Panc1 (cell line): ENCODE data around the gene CCDC116. TPM values are rescaled to one million over a fixed set of nuclear protein-coding genes. Genes with fewer than 3 reads are reported as not detected.
A peak's percentile ranks its signal among the peaks of the same experiment; 100 is the strongest.

Source experiments
- ATAC-seq: fragments of 200-7000 bp; cut with Tn5 transposase; 2 replicates; pipeline ENCODE4 v1.9.1; 2020; ENCODE audit warnings: mild to moderate bottlenecking, moderate library complexity
- BruUV-seq: library from RNA; stranded (reverse); fragments of 400-500 nt; replicated peaks from 2 replicates; lab custom pipeline; 2021; lab: Mats Ljungman, UMichigan
- CTCF ChIA-PET: fragments of 300-600 bp; sonication (Branson Sonifier 250); formaldehyde crosslinking; loops from one replicate; lab custom pipeline; 2022; ENCODE audit warnings: antibody characterized with exemption; lab: Charles Lee
- POLR2A ChIA-PET: fragments of 300-600 bp; sonication (Branson Sonifier 250); formaldehyde crosslinking; loops from one replicate; lab custom pipeline; 2022; ENCODE audit warnings: antibody characterized with exemption; lab: Charles Lee
- DNase-seq: peaks from one replicate; pipeline ENCODE4 v3.0.0-alpha.2; 2010; ENCODE audit warnings: low read depth, low spot score
- H3K27ac ChIP-seq: 2 replicates; pipeline ENCODE4 v1.5.1; 2011; ENCODE audit warnings: mild to moderate bottlenecking, low read length, inconsistent platforms
- H3K27me3 ChIP-seq: fragments of 200-500 bp; sonication (Bioruptor generic); 2 replicates; pipeline ENCODE4 v1.6.0; 2014; ENCODE audit warnings: low read length, inconsistent platforms; ENCODE audit not compliant: control insufficient read depth, insufficient read depth
- H3K36me3 ChIP-seq: fragments of 200-500 bp; sonication (Bioruptor generic); 2 replicates; pipeline ENCODE4 v1.5.1; 2014; ENCODE audit warnings: inconsistent platforms, mild to moderate bottlenecking, low read length, moderate library complexity; ENCODE audit not compliant: control insufficient read depth, insufficient read depth
- H3K4me1 ChIP-seq: 2 replicates; pipeline ENCODE4 v1.5.1; 2011; ENCODE audit warnings: inconsistent platforms, mild to moderate bottlenecking, low read length, moderate library complexity; ENCODE audit not compliant: control insufficient read depth, insufficient read depth
- H3K4me3 ChIP-seq, 2 experiments: 2 replicates each; pipeline ENCODE4 v1.5.1; 2011 to 2012; ENCODE audit warnings: low read depth in 2 of 2, low read length in 2 of 2, mild to moderate bottlenecking in 2 of 2, inconsistent platforms in 1 of 2, moderate library complexity in 1 of 2
- H3K9me3 ChIP-seq: fragments of 200-500 bp; sonication (Bioruptor generic); 2 replicates; pipeline ENCODE4 v1.5.1; 2014; ENCODE audit warnings: low read depth, mild to moderate bottlenecking, inconsistent platforms, low read length, moderate library complexity; ENCODE audit not compliant: control insufficient read depth, insufficient read depth
- POLR2AphosphoS5 ChIP-seq: IDR thresholded peaks from 2 replicates; pipeline ENCODE4 v1.6.1; 2012; ENCODE audit warnings: mild to moderate bottlenecking, low read depth, low read length, moderate library complexity
- SIN3A ChIP-seq: IDR thresholded peaks from 2 replicates; pipeline ENCODE4 v1.6.1; 2012; ENCODE audit warnings: low read depth, mild to moderate bottlenecking, low read length, moderate library complexity, borderline replicate concordance; ENCODE audit not compliant: insufficient read depth
- TCF7L2 ChIP-seq: IDR thresholded peaks from 2 replicates; pipeline ENCODE4 v1.6.1; 2011; ENCODE audit warnings: mild to moderate bottlenecking, low read depth, low read length, inconsistent platforms
- in situ Hi-C: cut with HindIII; loops from 2 replicates; pipeline ENCODE4 v1.10.0; 2016; ENCODE audit warnings: low sequenced_read_pairs, low pct_unique_long_range_greater_than_20kb
- intact Hi-C: fragments of 100-400 bp; cut with micrococcal nuclease; formaldehyde crosslinking; loops from one replicate; pipeline ENCODE4 v1.10.0; 2022; ENCODE audit not compliant: unreplicated experiment
- total RNA-seq: library from RNA; stranded (reverse); gene quantifications from one replicate; pipeline ENCODE4 v1.2.1, GENCODE V29; 2021; ENCODE audit not compliant: unreplicated experiment
- TF ChIP-seq, protein P1 (sequence below): fragments of 450-650 bp; IDR thresholded peaks from 2 replicates; pipeline ENCODE4 v1.5.1; 2017; ENCODE audit warnings: mild to moderate bottlenecking
- TF ChIP-seq, protein P2 (sequence below), 2 experiments: IDR thresholded peaks; 2 replicates each; pipeline ENCODE4 v1.6.1; 2011 to 2012; ENCODE audit warnings: low read depth in 2 of 2, control low read depth in 1 of 2, low read length in 1 of 2, mild to moderate bottlenecking in 1 of 2, moderate library complexity in 1 of 2; ENCODE audit not compliant: insufficient read depth in 1 of 2

The CCDC116 gene
- total RNA-seq, 1 experiment from 2014 or later = not detected

DNA sequence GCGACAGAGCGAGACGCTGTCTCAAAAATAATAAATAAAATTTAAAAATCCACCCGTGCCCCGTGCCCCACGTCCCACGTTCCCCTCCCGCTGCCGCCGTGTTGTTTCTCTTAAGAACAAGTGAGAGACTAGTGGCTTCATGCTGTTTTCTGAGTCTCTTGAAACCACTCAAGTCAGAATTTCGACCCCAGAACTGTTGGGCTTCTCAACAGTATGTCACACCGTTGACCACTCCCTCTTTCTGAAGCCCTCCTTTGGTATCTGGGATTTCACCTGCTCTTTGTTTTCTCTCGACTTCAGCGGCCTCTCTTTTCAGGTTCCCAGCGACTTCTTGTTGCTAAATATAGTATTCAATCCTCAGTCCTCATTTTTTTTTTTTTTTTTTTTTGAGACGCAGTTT is 34.2 kb downstream of the CCDC116 start:
- no peaks in the 10 kb centered on the region for H3K4me1 ChIP-seq
- ChIA-PET POLR2A (no interaction called here), CTCF (no interaction called here)
- no peaks in the 10 kb centered on the region for H3K9me3 ChIP-seq
- ATAC-seq = no peak
- peaks cover 5% of the 10 kb centered on the region; the same call in 1 of the 2 replicates for H3K36me3 ChIP-seq
- H3K27ac ChIP-seq = peak overlapping the region; percentile 63; the same call in 1 of the 2 replicates
- no peaks in the 10 kb centered on the region for H3K27me3 ChIP-seq
- peak overlapping the region; percentile 79 to 80 for H3K4me3 ChIP-seq
- in situ Hi-C loops = no loop called here
- no TSS peak for BruUV-seq
- no peak for DNase-seq
- TF ChIP-seq, protein P1, sequence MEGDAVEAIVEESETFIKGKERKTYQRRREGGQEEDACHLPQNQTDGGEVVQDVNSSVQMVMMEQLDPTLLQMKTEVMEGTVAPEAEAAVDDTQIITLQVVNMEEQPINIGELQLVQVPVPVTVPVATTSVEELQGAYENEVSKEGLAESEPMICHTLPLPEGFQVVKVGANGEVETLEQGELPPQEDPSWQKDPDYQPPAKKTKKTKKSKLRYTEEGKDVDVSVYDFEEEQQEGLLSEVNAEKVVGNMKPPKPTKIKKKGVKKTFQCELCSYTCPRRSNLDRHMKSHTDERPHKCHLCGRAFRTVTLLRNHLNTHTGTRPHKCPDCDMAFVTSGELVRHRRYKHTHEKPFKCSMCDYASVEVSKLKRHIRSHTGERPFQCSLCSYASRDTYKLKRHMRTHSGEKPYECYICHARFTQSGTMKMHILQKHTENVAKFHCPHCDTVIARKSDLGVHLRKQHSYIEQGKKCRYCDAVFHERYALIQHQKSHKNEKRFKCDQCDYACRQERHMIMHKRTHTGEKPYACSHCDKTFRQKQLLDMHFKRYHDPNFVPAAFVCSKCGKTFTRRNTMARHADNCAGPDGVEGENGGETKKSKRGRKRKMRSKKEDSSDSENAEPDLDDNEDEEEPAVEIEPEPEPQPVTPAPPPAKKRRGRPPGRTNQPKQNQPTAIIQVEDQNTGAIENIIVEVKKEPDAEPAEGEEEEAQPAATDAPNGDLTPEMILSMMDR = no peak
- TF ChIP-seq SIN3A (no peak), POLR2AphosphoS5 (no peak), TCF7L2 (no peak)
- TF ChIP-seq, protein P2, sequence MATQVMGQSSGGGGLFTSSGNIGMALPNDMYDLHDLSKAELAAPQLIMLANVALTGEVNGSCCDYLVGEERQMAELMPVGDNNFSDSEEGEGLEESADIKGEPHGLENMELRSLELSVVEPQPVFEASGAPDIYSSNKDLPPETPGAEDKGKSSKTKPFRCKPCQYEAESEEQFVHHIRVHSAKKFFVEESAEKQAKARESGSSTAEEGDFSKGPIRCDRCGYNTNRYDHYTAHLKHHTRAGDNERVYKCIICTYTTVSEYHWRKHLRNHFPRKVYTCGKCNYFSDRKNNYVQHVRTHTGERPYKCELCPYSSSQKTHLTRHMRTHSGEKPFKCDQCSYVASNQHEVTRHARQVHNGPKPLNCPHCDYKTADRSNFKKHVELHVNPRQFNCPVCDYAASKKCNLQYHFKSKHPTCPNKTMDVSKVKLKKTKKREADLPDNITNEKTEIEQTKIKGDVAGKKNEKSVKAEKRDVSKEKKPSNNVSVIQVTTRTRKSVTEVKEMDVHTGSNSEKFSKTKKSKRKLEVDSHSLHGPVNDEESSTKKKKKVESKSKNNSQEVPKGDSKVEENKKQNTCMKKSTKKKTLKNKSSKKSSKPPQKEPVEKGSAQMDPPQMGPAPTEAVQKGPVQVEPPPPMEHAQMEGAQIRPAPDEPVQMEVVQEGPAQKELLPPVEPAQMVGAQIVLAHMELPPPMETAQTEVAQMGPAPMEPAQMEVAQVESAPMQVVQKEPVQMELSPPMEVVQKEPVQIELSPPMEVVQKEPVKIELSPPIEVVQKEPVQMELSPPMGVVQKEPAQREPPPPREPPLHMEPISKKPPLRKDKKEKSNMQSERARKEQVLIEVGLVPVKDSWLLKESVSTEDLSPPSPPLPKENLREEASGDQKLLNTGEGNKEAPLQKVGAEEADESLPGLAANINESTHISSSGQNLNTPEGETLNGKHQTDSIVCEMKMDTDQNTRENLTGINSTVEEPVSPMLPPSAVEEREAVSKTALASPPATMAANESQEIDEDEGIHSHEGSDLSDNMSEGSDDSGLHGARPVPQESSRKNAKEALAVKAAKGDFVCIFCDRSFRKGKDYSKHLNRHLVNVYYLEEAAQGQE (IDR thresholded peaks at IDR 0.05; ENCODE audit: insufficient read depth in 1 of 2, low read depth in 2 of 2, low read length in 1 of 2) = no peak
- intact Hi-C loops = no loop called here

DNA sequence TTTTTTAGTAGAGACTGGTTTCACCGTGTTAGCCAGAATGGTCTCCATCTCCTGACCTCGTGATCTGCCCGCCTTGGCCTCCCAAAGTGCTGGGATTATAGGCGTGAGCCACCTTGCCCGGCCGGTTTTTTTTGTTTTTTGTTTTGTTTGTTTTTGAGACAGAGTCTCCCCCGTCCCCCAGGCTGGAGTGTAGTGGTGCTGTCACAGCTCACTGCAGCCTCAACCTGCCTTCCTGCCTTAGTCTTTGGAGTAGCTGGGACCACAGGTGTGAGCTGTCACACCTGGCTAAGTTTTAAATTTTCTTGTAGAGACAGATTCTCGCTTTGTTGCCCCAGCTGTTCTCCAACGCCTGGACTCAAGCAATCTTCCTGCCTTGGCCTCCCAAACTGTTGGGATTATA is 36.5 kb downstream of the CCDC116 start:
- in situ Hi-C loops = no loop called here
- H3K27ac ChIP-seq = no peak overlapping the region
- intact Hi-C loops = no loop called here
- H3K27me3 ChIP-seq = no peaks in the 10 kb centered on the region
- no peaks in the 10 kb centered on the region for H3K4me1 ChIP-seq
- BruUV-seq = no TSS peak
- H3K36me3 ChIP-seq = peaks cover 5% of the 10 kb centered on the region; the same call in 1 of the 2 replicates
- no peaks in the 10 kb centered on the region for H3K9me3 ChIP-seq
- ATAC-seq = no peak
- POLR2A ChIA-PET = no interaction called here
- DNase-seq = no peak
- H3K4me3 ChIP-seq = no peak overlapping the region
- TF ChIP-seq, protein P2 (IDR thresholded peaks at IDR 0.05; ENCODE audit: insufficient read depth in 1 of 2, low read depth in 2 of 2, low read length in 1 of 2) = no peak
- TF ChIP-seq SIN3A = no peak
- no peak for TF ChIP-seq TCF7L2
- TF ChIP-seq POLR2AphosphoS5 = no peak
- TF ChIP-seq, protein P1 = no peak
- CTCF ChIA-PET = no interaction called here
